ENCODE results near the gene MON2. TPM values are rescaled to one million over a fixed set of nuclear protein-coding genes. Genes with fewer than 3 reads are reported as not detected.

Gene MON2, protein sequence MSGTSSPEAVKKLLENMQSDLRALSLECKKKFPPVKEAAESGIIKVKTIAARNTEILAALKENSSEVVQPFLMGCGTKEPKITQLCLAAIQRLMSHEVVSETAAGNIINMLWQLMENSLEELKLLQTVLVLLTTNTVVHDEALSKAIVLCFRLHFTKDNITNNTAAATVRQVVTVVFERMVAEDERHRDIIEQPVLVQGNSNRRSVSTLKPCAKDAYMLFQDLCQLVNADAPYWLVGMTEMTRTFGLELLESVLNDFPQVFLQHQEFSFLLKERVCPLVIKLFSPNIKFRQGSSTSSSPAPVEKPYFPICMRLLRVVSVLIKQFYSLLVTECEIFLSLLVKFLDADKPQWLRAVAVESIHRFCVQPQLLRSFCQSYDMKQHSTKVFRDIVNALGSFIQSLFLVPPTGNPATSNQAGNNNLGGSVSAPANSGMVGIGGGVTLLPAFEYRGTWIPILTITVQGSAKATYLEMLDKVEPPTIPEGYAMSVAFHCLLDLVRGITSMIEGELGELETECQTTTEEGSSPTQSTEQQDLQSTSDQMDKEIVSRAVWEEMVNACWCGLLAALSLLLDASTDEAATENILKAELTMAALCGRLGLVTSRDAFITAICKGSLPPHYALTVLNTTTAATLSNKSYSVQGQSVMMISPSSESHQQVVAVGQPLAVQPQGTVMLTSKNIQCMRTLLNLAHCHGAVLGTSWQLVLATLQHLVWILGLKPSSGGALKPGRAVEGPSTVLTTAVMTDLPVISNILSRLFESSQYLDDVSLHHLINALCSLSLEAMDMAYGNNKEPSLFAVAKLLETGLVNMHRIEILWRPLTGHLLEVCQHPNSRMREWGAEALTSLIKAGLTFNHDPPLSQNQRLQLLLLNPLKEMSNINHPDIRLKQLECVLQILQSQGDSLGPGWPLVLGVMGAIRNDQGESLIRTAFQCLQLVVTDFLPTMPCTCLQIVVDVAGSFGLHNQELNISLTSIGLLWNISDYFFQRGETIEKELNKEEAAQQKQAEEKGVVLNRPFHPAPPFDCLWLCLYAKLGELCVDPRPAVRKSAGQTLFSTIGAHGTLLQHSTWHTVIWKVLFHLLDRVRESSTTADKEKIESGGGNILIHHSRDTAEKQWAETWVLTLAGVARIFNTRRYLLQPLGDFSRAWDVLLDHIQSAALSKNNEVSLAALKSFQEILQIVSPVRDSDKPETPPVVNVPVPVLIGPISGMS (N-terminal part only)
- polyA plus RNA-seq (2013, experiment 1 of 2), result 14.9 TPM
- 14.4 TPM for polyA plus RNA-seq (2013, experiment 2 of 2)

DNA sequence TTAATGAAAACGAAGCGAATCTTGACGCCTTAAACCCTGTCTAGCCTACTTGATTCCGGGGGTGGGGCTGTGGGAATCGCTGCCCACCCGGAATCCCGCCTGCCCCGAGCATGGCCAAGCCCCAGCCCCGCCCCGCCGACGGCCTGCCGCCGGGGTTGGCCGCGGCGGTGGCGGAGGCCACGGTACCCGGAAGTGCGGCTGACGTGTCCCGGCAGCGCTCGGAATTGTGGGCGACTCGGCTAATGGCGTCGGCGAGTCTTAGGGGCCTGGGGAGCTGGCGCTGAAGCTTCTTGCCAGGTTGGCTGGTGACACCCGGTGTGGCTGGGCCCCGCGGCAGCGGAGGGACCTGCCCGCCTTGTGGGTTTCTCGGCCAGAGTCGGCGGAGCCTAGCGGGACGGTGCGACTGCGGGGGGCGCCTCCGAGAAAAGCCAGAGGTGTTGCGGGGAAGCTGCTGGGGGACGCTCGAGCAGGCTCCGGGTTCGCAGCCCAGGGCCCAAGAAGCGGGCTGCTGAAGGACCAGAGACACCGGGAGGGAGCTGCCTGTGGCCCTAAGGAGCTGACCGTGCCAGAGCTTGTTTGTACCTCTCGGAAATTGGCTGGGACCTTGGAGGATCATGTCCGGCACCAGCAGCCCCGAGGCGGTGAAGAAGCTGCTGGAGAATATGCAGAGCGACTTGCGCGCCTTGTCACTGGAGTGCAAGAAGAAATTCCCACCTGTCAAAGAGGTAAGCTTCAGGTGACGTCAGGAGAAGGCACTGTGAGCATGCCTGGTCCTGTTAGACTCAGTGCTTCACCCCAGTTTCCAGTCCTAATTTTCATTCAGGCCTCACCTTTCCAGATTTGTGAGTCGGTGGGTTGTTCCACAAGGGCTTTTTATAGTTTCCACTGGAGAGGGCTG is at the start of gene MON2:
Gene MON2 (plus strand): TSS at position 233 of the 898 bp plus-strand sequence. CDS start 382 bp downstream, at position 615.
- H3K9ac ChIP-seq (ENCODE audit: low read length), result peak within 1 kb of the TSS; percentile 99
- under 1% methylated on average over 54 of the region's 62 CpGs for WGBS
- H3K18ac ChIP-seq (ENCODE audit: low read depth in 1 of 2, low read length in 2 of 2), result peak within 1 kb of the TSS; percentile 73 to 87
- no peaks in the 10 kb centered on the region for H3K27me3 ChIP-seq (ENCODE audit: control insufficient read depth in 1 of 2, insufficient read depth in 1 of 2, low read length in 2 of 2)
- H2BK12ac ChIP-seq (ENCODE audit: low read length in 2 of 2), result no peak within 1 kb of the TSS
- H3K14ac ChIP-seq (ENCODE audit: low read length in 2 of 2), result peak within 1 kb of the TSS; percentile 45 to 87
- H2BK5ac ChIP-seq (ENCODE audit: low read depth, low read length, poor library complexity, severe bottlenecking), result peak within 1 kb of the TSS; percentile 90
- peak within 1 kb of the TSS; percentile 90 to 91 for H3K4me3 ChIP-seq (ENCODE audit: insufficient read depth in 1 of 2, low read depth in 1 of 2, low read length in 2 of 2)
- H4K91ac ChIP-seq (ENCODE audit: low read length), result peak within 1 kb of the TSS; percentile 94
- H2BK120ac ChIP-seq (ENCODE audit: low read depth, low read length), result peak within 1 kb of the TSS; percentile 80
- H2AK5ac ChIP-seq (ENCODE audit: low read length, severe bottlenecking), result no peak within 1 kb of the TSS
- H3K23ac ChIP-seq (ENCODE audit: low read length in 2 of 2), result peak within 1 kb of the TSS in 1 of 2 experiments; percentile 90
- peaks cover 0 to 12% of the 10 kb centered on the region in 2 experiments for H3K36me3 ChIP-seq (ENCODE audit: control insufficient read depth in 1 of 2, insufficient read depth in 2 of 2, low read depth in 1 of 2, low read length in 2 of 2)
- DNase-seq, result peak; percentile 88
- H3K4me1 ChIP-seq (ENCODE audit: control insufficient read depth, insufficient read depth, low read depth, low read length), result peaks cover 7% of the 10 kb centered on the region
- H3K4me2 ChIP-seq (ENCODE audit: low read length, poor library complexity, severe bottlenecking), result peak within 1 kb of the TSS; percentile 93
- peaks cover 10% of the 10 kb centered on the region for H3K9me3 ChIP-seq (ENCODE audit: control insufficient read depth, low read length)
- peak within 1 kb of the TSS; percentile 97 for H4K8ac ChIP-seq (ENCODE audit: low read length)
- peak within 1 kb of the TSS; percentile 23 for H3K27ac ChIP-seq (ENCODE audit: low read length, poor library complexity, severe bottlenecking)
- no peak within 1 kb of the TSS for H2BK15ac ChIP-seq (ENCODE audit: low read depth, poor library complexity, severe bottlenecking)
- H2AFZ ChIP-seq (ENCODE audit: low read depth, low read length), result peak within 1 kb of the TSS; percentile 83
- peak within 1 kb of the TSS; percentile 65 to 92 for H3K4ac ChIP-seq (ENCODE audit: low read depth in 1 of 2, low read length in 2 of 2)
- peaks cover 4% of the 10 kb centered on the region for H3K79me1 ChIP-seq (replicated peaks; ENCODE audit: low read length, poor library complexity, severe bottlenecking)

DNA sequence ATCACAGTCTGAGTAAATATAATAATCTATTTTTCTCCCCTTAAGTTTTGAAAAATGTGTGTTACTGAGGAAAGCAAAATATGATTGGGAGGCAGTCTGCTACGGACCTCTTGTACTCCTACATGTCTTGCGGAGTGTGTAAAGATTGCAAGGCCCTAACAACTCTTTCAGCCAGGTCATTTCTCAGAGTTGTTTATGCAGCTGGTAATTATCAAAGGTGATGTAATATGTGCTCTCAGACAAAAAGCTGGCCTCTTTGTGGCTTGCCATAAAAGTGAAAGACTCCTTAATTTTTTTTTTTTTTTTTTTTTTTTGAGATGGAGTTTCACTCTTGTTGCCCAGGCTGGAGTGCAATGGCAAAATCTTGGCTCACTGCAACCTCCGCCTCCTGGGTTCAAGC is 40.5 kb upstream of the MON2 start:
- Histone ChIP-seq H2AFZ (ENCODE audit: low read depth, low read length) (no peak overlapping the region), H4K8ac (ENCODE audit: low read length) (no peak overlapping the region), H3K23ac (ENCODE audit: low read length in 2 of 2) (no peak overlapping the region), H3K36me3 (ENCODE audit: control insufficient read depth in 1 of 2, insufficient read depth in 2 of 2, low read depth in 1 of 2, low read length in 2 of 2) (no peaks in the 10 kb centered on the region), H4K91ac (ENCODE audit: low read length) (no peak overlapping the region), H3K18ac (ENCODE audit: low read depth in 1 of 2, low read length in 2 of 2) (no peak overlapping the region), H2BK5ac (ENCODE audit: low read depth, low read length, poor library complexity, severe bottlenecking) (no peak overlapping the region), H2AK5ac (ENCODE audit: low read length, severe bottlenecking) (no peak overlapping the region), H3K27ac (ENCODE audit: low read length, poor library complexity, severe bottlenecking) (no peak overlapping the region), H3K4me1 (ENCODE audit: control insufficient read depth, insufficient read depth, low read depth, low read length) (no peaks in the 10 kb centered on the region), H3K4me2 (ENCODE audit: low read length, poor library complexity, severe bottlenecking) (no peak overlapping the region), H3K9ac (ENCODE audit: low read length) (no peak overlapping the region), H3K14ac (ENCODE audit: low read length in 2 of 2) (no peak overlapping the region), H3K79me1 (replicated peaks; ENCODE audit: low read length, poor library complexity, severe bottlenecking) (no peaks in the 10 kb centered on the region), H2BK12ac (ENCODE audit: low read length in 2 of 2) (no peak overlapping the region), H3K27me3 (ENCODE audit: control insufficient read depth in 1 of 2, insufficient read depth in 1 of 2, low read length in 2 of 2) (peaks cover 0 to 6% of the 10 kb centered on the region in 2 experiments), H3K4ac (ENCODE audit: low read depth in 1 of 2, low read length in 2 of 2) (no peak overlapping the region), H2BK120ac (ENCODE audit: low read depth, low read length) (no peak overlapping the region), H2BK15ac (ENCODE audit: low read depth, poor library complexity, severe bottlenecking) (no peak overlapping the region), H3K9me3 (ENCODE audit: control insufficient read depth, low read length) (peaks cover 28% of the 10 kb centered on the region), H3K4me3 (ENCODE audit: insufficient read depth in 1 of 2, low read depth in 1 of 2, low read length in 2 of 2) (no peak overlapping the region)
- peak; percentile 13 for DNase-seq
- WGBS, result 93% methylated on average over 3 of the region's 3 CpGs

DNA sequence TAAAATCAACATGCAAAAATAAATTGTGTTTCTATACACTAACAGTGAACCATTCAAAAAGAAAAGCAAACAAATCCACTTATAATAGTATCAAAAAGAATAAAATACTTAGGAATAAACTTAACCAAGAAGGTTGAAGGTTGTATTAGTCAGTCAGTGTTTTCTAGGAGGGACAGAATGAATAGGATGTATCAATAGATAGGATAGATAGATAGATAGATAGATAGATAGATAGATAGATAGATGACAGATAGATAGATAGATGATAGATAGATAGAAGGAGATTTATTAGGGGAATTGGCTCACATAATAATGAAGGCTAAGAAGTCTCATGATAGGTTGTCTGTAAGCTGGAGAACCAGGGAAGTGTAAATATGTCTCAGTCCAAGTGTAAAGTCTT is 37.2 kb upstream of the MON2 start:
- Histone ChIP-seq H2AFZ (ENCODE audit: low read depth, low read length) (no peak overlapping the region), H3K27me3 (ENCODE audit: control insufficient read depth in 1 of 2, insufficient read depth in 1 of 2, low read length in 2 of 2) (peaks cover 6 to 30% of the 10 kb centered on the region in 2 experiments), H2BK15ac (ENCODE audit: low read depth, poor library complexity, severe bottlenecking) (no peak overlapping the region), H3K4ac (ENCODE audit: low read depth in 1 of 2, low read length in 2 of 2) (no peak overlapping the region), H3K27ac (ENCODE audit: low read length, poor library complexity, severe bottlenecking) (no peak overlapping the region), H4K91ac (ENCODE audit: low read length) (no peak overlapping the region), H3K36me3 (ENCODE audit: control insufficient read depth in 1 of 2, insufficient read depth in 2 of 2, low read depth in 1 of 2, low read length in 2 of 2) (no peaks in the 10 kb centered on the region), H3K4me3 (ENCODE audit: insufficient read depth in 1 of 2, low read depth in 1 of 2, low read length in 2 of 2) (no peak overlapping the region), H3K9me3 (ENCODE audit: control insufficient read depth, low read length) (peaks cover 18% of the 10 kb centered on the region), H4K8ac (ENCODE audit: low read length) (no peak overlapping the region), H2BK5ac (ENCODE audit: low read depth, low read length, poor library complexity, severe bottlenecking) (no peak overlapping the region), H3K4me1 (ENCODE audit: control insufficient read depth, insufficient read depth, low read depth, low read length) (no peaks in the 10 kb centered on the region), H2AK5ac (ENCODE audit: low read length, severe bottlenecking) (no peak overlapping the region), H3K4me2 (ENCODE audit: low read length, poor library complexity, severe bottlenecking) (no peak overlapping the region), H2BK12ac (ENCODE audit: low read length in 2 of 2) (no peak overlapping the region), H3K9ac (ENCODE audit: low read length) (no peak overlapping the region), H3K79me1 (replicated peaks; ENCODE audit: low read length, poor library complexity, severe bottlenecking) (no peaks in the 10 kb centered on the region), H3K18ac (ENCODE audit: low read depth in 1 of 2, low read length in 2 of 2) (no peak overlapping the region), H2BK120ac (ENCODE audit: low read depth, low read length) (no peak overlapping the region), H3K14ac (ENCODE audit: low read length in 2 of 2) (no peak overlapping the region), H3K23ac (ENCODE audit: low read length in 2 of 2) (no peak overlapping the region)
- no peak for DNase-seq

All from mesenchymal stem cell (in vitro differentiated cells and primary cell).